Adipocyte (in vitro differentiated cells): ENCODE measurements around the gene NT5DC4.
A peak's percentile ranks its signal among the peaks of the same experiment; 100 is the strongest.

Experiments
- DNase-seq: peaks from one replicate; pipeline ENCODE4 v3.0.0-alpha.2; 2015; ENCODE audit warnings: low read depth
- H3K27me3 ChIP-seq: replicated peaks from 2 replicates; pipeline ENCODE4 v1.7.0; 2013; ENCODE audit warnings: mild to moderate bottlenecking, low read length, moderate library complexity; ENCODE audit not compliant: control insufficient read depth, insufficient read depth
- H3K36me3 ChIP-seq: 2 replicates; pipeline ENCODE4 v1.7.0; 2013; ENCODE audit warnings: low read length, mild to moderate bottlenecking, moderate library complexity; ENCODE audit not compliant: control insufficient read depth, insufficient read depth, severe bottlenecking
- H3K4me1 ChIP-seq: 2 replicates; pipeline ENCODE4 v1.7.0; 2013; ENCODE audit warnings: mild to moderate bottlenecking, low read length, moderate library complexity; ENCODE audit not compliant: control insufficient read depth, insufficient read depth
- H3K4me3 ChIP-seq: 2 replicates; pipeline ENCODE4 v1.7.0; 2013; ENCODE audit warnings: mild to moderate bottlenecking, low read length, moderate library complexity
- H3K9ac ChIP-seq: 2 replicates; pipeline ENCODE4 v1.7.0; 2013; ENCODE audit warnings: mild to moderate bottlenecking, low read length, moderate library complexity
- H3K9me3 ChIP-seq: 2 replicates; pipeline ENCODE4 v1.7.0; 2013; ENCODE audit warnings: mild to moderate bottlenecking, low read length, moderate library complexity; ENCODE audit not compliant: control insufficient read depth

Gene NT5DC4

DNA sequence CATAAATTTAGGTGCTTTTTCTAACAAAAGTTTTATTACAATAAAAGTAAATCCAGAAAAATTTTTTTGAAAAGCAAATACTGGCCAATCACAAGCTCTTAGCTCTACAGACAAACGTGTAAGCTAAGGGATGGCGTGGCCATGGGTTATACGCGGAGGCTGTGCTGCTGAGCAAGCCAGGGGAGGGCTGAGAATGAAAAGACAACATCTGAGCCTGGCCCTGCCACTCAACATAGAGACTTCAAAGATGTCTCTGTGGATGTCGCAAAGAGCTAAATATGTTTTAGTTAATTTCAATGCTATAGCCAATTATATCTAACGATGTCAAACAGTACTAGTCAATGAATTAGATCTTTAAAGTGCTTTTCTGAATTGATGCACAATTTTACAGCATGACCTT lies 33.3 kb upstream of the NT5DC4 start:
- no peaks in the 10 kb centered on the region for H3K36me3 ChIP-seq
- H3K9ac ChIP-seq = no peak overlapping the region
- no peaks in the 10 kb centered on the region for H3K27me3 ChIP-seq
- peaks cover 19% of the 10 kb centered on the region for H3K4me1 ChIP-seq
- H3K9me3 ChIP-seq = no peaks in the 10 kb centered on the region
- no peak for DNase-seq
- H3K4me3 ChIP-seq = no peak overlapping the region

DNA sequence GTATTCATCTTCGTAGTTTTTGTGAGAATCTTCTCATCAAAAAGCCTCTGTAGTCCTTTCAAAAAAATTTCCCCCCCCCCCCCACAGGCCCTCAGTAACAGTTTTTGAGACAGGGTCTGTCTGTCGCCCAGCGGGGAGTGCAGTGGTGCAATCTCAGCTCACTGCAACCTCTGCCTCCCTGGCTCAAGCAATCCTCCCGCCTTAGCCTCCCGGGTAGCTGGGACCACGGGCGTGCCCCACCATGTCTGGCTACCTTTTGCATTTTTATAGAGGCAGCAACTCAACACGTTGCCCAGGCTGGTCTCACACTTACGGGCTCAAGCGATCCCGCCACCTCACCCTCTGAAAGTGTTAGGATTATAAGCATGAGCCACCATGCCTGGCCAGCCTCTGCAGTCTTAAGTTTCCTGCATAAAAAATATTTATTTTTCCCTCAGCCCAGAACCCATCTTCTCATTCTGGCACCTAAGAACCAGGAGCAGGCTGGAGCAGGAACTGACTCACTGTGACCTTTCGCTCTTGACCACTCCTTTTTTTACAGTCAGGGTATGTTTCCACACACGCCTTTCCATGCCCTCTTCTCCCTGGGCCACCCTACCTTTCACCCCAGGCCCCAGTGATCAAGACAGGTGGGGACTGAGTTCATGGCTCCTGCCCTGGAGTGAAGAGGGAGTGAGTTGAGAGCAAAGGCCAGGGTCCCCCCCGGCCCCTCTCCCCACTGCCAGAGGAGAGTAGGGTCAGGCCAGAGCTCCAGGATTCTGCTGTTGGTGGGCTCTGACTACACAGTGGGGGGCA lies 32.5 kb upstream of the NT5DC4 start:
- peaks cover 25% of the 10 kb centered on the region for H3K4me1 ChIP-seq
- H3K27me3 ChIP-seq = no peaks in the 10 kb centered on the region
- DNase-seq = no peak
- no peaks in the 10 kb centered on the region for H3K9me3 ChIP-seq
- no peaks in the 10 kb centered on the region for H3K36me3 ChIP-seq
- H3K4me3 ChIP-seq = no peak overlapping the region
- no peak overlapping the region for H3K9ac ChIP-seq

DNA sequence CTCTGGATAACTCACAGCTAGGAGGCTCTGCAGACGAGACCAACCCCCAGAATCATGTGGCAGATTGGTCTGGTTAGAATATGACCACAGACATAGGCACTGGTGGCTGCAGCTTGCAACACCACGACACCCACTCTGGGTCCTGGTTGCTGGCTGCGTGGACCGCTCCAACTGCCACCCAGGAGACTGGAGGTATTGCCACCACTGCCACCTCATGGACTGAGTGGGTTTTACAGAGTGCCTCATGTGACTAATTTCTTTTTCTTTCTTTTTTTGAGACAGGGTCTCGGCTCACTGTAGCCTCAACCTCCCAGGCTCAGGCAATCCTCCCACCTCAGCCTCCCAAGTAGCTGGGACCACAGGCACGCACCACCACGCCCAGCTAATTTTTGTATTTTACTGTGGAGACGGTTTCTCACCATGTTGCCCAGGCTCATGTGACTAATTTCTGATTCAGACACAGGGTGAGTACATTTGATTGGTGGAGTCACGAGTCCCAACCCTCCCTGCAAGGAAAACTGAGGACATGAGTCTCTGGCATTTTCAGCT lies 29.9 kb upstream of the NT5DC4 start:
- Histone ChIP-seq H3K9me3 (no peaks in the 10 kb centered on the region), H3K36me3 (no peaks in the 10 kb centered on the region), H3K9ac (peak overlapping the region; percentile 65), H3K4me3 (no peak overlapping the region), H3K27me3 (no peaks in the 10 kb centered on the region), H3K4me1 (peaks cover 25% of the 10 kb centered on the region)
- peak; percentile 62 for DNase-seq

DNA sequence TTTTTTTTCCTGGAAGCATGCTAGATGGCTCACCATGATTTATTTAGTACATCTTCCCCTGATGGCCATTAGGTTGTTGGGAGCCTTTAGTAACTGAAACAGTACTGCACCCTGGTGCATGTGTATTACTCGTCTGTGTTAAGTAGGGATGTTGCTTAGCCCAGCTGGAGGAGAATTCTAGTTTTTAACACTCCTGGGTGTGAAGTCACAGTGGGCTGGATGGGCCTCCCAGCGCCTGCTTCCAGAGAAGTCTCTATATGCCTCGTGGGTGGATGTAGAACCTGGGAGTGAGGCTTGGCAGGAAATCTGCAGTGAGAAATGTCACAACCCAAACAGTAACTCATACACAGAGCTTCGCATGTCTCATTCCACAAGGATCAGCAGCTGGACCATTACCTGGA lies 28.9 kb upstream of the NT5DC4 start:
- H3K27me3 ChIP-seq = no peaks in the 10 kb centered on the region
- H3K9me3 ChIP-seq = no peaks in the 10 kb centered on the region
- H3K36me3 ChIP-seq = no peaks in the 10 kb centered on the region
- no peak for DNase-seq
- H3K4me1 ChIP-seq = peaks cover 25% of the 10 kb centered on the region
- peak overlapping the region; percentile 13 for H3K9ac ChIP-seq
- no peak overlapping the region for H3K4me3 ChIP-seq

DNA sequence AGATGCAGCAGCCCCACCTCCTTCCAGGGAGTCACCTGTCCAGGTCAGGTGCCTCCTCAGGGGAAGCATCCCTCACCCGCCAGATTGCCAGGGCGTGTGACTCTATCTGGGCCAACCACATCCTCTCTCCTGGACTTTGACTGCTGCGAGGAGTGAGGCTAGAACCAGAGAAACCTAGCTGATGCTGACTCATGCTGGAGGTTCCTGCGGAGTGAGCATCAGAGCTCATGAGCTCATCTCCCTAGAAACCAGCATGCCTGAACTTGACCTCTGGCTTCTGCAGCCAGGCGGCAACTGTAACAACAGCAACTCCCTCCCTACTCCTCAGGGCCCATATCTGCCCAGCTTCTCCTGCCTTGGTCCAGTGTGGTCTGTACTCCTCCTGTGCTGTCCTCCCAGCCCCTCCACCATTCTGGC lies 28.3 kb upstream of the NT5DC4 start:
- Histone ChIP-seq H3K36me3 (no peaks in the 10 kb centered on the region), H3K27me3 (no peaks in the 10 kb centered on the region), H3K4me1 (peaks cover 25% of the 10 kb centered on the region), H3K9me3 (no peaks in the 10 kb centered on the region), H3K9ac (no peak overlapping the region), H3K4me3 (no peak overlapping the region)
- DNase-seq = peak; percentile 82

DNA sequence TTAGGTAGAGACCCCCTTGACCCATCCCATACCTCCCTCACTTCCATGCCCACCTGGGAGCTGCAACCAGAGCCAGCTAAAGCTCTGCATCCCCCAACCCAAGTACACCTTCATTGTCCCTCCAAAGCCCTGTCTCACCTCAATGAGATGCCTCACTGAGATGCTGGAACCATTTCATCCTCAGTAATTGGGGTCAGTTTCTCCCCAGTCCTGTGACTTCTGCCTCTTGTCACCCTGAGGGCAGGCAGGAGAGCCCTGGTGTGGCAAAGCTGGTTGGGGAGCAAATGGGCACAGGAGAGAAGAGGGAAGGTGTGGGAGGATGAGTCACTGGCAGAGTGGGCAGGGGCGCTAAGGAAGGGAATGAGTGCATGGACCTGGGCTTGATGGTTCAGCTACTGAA lies 27.9 kb upstream of the NT5DC4 start:
- peak; percentile 17 for DNase-seq
- Histone ChIP-seq H3K9me3 (no peaks in the 10 kb centered on the region), H3K36me3 (no peaks in the 10 kb centered on the region), H3K27me3 (no peaks in the 10 kb centered on the region), H3K4me3 (no peak overlapping the region), H3K4me1 (peaks cover 25% of the 10 kb centered on the region), H3K9ac (no peak overlapping the region)

DNA sequence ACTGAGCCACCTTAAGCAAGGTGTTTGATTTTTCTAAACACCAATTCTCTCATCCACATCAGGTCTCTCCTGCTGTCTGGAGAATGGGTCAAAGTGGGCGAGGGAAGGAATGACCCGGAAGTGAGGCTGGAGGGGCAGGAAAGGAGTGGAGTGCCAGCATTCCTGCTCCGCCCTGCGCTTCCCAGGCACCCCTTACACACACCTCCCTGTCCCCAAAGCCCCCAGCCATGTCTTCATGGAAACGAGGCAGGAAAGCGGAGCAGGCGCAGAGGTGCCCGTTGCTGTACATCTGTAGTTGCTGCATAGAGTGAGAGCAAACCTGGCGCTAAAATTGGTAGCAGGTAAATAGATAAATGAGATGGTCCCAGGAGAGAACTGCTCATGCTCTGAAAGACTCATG lies 27.2 kb upstream of the NT5DC4 start:
- Histone ChIP-seq H3K4me1 (peaks cover 25% of the 10 kb centered on the region), H3K9me3 (no peaks in the 10 kb centered on the region), H3K9ac (no peak overlapping the region), H3K36me3 (no peaks in the 10 kb centered on the region), H3K27me3 (no peaks in the 10 kb centered on the region), H3K4me3 (no peak overlapping the region)
- DNase-seq = no peak

DNA sequence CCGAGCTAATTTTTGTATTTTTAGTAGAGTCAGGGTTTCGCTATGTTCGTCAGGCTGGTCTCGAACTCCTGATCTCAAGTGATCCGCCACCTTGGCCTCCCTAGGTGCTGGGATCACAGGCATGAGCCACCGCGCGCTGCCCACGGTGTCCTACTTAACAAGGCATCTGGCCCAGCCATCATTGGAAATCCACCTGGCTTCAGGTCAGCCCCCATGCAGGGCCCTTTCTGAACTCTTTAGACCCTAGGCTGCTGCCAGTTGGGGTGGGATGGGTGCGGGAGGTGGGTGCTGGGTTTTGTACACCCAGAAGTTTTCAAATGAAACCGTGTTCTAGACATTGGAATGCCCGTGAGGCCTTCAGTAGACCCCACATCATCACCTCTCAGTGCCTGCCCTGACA lies 26.6 kb upstream of the NT5DC4 start:
- H3K36me3 ChIP-seq = no peaks in the 10 kb centered on the region
- no peaks in the 10 kb centered on the region for H3K9me3 ChIP-seq
- H3K4me1 ChIP-seq = peaks cover 25% of the 10 kb centered on the region
- no peak for DNase-seq
- no peak overlapping the region for H3K4me3 ChIP-seq
- H3K9ac ChIP-seq = no peak overlapping the region
- no peaks in the 10 kb centered on the region for H3K27me3 ChIP-seq

DNA sequence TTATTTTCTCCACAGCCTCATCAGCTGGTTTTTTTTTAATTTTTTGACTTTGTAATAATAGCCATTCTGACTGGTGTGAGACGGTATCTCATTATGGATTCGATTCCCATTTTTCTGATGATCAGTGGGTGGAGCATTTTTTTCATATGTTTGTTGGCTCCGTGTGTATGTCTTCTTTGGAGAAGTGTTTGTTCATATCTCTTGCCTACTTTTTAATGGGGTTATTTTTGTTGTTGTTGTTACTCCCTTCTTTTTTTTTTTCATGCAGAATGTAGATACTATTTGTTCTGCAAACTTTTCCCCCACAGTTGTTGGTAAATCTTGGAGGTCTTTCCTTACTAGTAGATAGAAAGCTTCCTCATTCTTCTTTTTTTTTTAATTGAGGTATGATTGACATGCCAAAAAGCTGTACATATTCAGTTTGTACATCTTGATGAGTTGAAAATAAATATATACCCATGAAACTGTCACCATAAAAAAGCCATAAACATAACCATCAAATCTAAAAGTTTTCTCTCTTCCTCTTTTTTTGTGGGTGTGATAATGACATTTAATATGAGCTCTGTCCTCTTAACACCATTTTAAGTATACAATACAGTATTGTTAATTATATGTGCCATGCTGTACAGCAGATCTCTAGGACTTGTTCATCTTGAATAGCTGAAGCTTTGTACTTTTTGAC lies 21.8 kb upstream of the NT5DC4 start:
- no peak overlapping the region for H3K4me3 ChIP-seq
- no peak for DNase-seq
- no peaks in the 10 kb centered on the region for H3K36me3 ChIP-seq

DNA sequence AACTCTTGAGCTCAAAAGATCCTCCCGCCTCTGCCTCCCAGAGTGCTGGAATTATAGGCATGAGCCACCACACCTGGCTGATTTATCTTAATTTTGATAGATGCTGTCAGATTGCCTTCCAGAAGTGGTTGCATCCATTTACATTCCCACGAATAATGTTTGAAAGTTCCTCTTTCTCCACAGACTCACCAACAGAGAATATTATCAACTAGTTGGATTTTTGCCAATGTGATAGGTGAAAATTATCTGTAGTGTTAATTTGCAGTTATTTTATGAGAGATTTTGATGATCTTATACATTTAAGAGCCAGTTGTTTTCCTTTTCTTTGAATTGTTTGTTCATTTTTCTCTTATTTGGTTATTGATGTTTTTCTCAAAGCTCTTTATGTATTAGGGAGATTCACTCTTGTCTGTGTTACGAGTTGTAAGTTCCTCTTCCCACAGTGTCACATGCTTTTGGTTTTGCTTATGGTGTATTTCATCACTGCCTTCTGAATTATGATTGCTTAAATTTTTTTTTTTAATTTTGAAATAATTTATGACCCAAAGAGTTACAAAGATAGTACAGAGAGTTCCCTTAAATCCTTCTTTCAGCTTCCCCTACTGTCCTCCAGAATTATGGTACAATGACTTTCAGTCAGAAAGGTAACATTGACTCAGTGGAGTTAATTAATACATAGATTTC lies 20.7 kb upstream of the NT5DC4 start:
- Histone ChIP-seq H3K9me3 (no peaks in the 10 kb centered on the region), H3K36me3 (no peaks in the 10 kb centered on the region), H3K4me1 (peaks cover 11% of the 10 kb centered on the region), H3K9ac (no peak overlapping the region), H3K27me3 (no peaks in the 10 kb centered on the region), H3K4me3 (no peak overlapping the region)
- DNase-seq = no peak

More for the DNA sequence above, 21.8 kb upstream of the NT5DC4 start:
- Histone ChIP-seq H3K9ac (no peak overlapping the region), H3K9me3 (no peaks in the 10 kb centered on the region), H3K27me3 (no peaks in the 10 kb centered on the region), H3K4me1 (peaks cover 11% of the 10 kb centered on the region)

DNA sequence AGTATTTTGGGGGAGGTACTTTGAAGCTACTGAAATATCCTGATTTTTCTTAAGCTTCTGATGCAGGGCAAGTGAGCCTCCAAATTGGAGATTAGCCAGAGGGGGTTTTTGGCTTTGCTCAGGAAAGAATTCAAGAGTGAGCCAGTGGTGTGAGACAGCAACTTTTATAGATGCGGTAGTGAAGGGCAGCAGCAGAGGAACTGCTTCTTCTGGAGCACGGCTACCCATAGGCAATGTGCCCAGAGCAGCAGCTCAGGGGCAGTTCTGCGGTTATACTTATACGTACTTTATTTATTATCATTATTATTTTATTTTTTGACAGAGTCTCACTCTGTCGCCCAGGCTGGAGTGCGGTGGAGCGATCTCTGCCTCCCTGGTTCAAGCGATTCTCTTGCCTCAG lies 19.8 kb upstream of the NT5DC4 start:
- Histone ChIP-seq H3K9me3 (no peaks in the 10 kb centered on the region), H3K36me3 (no peaks in the 10 kb centered on the region), H3K4me1 (peaks cover 11% of the 10 kb centered on the region), H3K27me3 (no peaks in the 10 kb centered on the region), H3K9ac (no peak overlapping the region), H3K4me3 (no peak overlapping the region)
- no peak for DNase-seq
